A549 (cell line): ENCODE data around the gene ROR2.

Experiments used
- HDAC2 ChIP-seq: fragments of 200-600 bp; sonication (generic); IDR thresholded peaks from 2 replicates; pipeline ENCODE4 v1.6.1; 2016
- MAX ChIP-seq: IDR thresholded peaks from 2 replicates; pipeline ENCODE4 v1.6.1; 2012
- MYC ChIP-seq: IDR thresholded peaks from 2 replicates; pipeline ENCODE4 v1.6.1; 2012; ENCODE audit warnings: mild to moderate bottlenecking, inconsistent platforms, low read length, improper control_type of control experiment, borderline replicate concordance
- POLR2A ChIP-seq: IDR thresholded peaks from 2 replicates; pipeline ENCODE4 v1.6.1; 2012; ENCODE audit warnings: mild to moderate bottlenecking, low read length
- REST ChIP-seq: fragments of 200-600 bp; sonication (generic); IDR thresholded peaks from 2 replicates; pipeline ENCODE4 v1.6.1; 2016; ENCODE audit warnings: antibody characterized with exemption, mild to moderate bottlenecking, moderate library complexity
- RFX5 ChIP-seq: fragments of 450-650 bp; IDR thresholded peaks from 2 replicates; pipeline ENCODE4 v1.7.1; 2014; ENCODE audit warnings: antibody characterized with exemption, mild to moderate bottlenecking, moderate library complexity
- RNF2 ChIP-seq: fragments of 200-600 bp; sonication (generic); IDR thresholded peaks from 2 replicates; pipeline ENCODE4 v1.6.1; 2016; ENCODE audit warnings: low read depth, mild to moderate bottlenecking, antibody characterized with exemption, moderate library complexity, borderline replicate concordance
- SREBF2 ChIP-seq: fragments of 450-650 bp; IDR thresholded peaks from 2 replicates; pipeline ENCODE4 v1.6.1; 2014; ENCODE audit warnings: mild to moderate bottlenecking, moderate library complexity
- TF ChIP-seq, protein P1 (sequence below): fragments of 450-650 bp; IDR thresholded peaks from 2 replicates; pipeline ENCODE4 v1.6.1; 2014; ENCODE audit warnings: antibody characterized with exemption
- TF ChIP-seq, protein P2 (sequence below): fragments of >200 bp; sonication (Bioruptor Twin); formaldehyde crosslinking; IDR thresholded peaks from 3 replicates; pipeline ENCODE4 v1.5.1; 2016

- TF ChIP-seq RNF2 (no peak), REST (no peak), MYC (no peak), POLR2A (no peak), HDAC2 (no peak), MAX (no peak), RFX5 (no peak), SREBF2 (no peak)
- TF ChIP-seq, protein P1, sequence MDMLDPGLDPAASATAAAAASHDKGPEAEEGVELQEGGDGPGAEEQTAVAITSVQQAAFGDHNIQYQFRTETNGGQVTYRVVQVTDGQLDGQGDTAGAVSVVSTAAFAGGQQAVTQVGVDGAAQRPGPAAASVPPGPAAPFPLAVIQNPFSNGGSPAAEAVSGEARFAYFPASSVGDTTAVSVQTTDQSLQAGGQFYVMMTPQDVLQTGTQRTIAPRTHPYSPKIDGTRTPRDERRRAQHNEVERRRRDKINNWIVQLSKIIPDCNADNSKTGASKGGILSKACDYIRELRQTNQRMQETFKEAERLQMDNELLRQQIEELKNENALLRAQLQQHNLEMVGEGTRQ, result no peak
- TF ChIP-seq, protein P2, sequence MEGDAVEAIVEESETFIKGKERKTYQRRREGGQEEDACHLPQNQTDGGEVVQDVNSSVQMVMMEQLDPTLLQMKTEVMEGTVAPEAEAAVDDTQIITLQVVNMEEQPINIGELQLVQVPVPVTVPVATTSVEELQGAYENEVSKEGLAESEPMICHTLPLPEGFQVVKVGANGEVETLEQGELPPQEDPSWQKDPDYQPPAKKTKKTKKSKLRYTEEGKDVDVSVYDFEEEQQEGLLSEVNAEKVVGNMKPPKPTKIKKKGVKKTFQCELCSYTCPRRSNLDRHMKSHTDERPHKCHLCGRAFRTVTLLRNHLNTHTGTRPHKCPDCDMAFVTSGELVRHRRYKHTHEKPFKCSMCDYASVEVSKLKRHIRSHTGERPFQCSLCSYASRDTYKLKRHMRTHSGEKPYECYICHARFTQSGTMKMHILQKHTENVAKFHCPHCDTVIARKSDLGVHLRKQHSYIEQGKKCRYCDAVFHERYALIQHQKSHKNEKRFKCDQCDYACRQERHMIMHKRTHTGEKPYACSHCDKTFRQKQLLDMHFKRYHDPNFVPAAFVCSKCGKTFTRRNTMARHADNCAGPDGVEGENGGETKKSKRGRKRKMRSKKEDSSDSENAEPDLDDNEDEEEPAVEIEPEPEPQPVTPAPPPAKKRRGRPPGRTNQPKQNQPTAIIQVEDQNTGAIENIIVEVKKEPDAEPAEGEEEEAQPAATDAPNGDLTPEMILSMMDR, result peak; percentile 59
These were observed 222.6 kb downstream of the ROR2 start for GRCh38 chr9:91727316-91727861.
